ENCODE results near the gene HUWE1. TPM values are rescaled to one million over a fixed set of nuclear protein-coding genes. Genes with fewer than 3 reads are reported as not detected.

The HUWE1 gene
- total RNA-seq, 1 experiment from 2014 or later, result 231 TPM

- peaks cover 52% of the 10 kb centered on the region for H3K36me3 ChIP-seq (ENCODE audit: control insufficient read depth, insufficient read depth, low read length)
- ChIA-PET POLR2A (no interaction called here), CTCF (no interaction called here)
- H3K9me3 ChIP-seq (ENCODE audit: control insufficient read depth, insufficient read depth, low read depth, low read length), result no peaks in the 10 kb centered on the region
- no TSS peak for BruUV-seq (replicated peaks)
- in situ Hi-C loops (cut with HindIII; ENCODE audit: low pct_unique_long_range_greater_than_20kb, low sequenced_read_pairs), result no loop called here
- no peak overlapping the region for H3K4me3 ChIP-seq (ENCODE audit: low read depth in 2 of 2, low read length in 2 of 2)
- intact Hi-C loops (cut with micrococcal nuclease; ENCODE audit: unreplicated experiment), result no loop called here
- DNase-seq (ENCODE audit: low read depth, low spot score) (no peak), ATAC-seq (no peak)
- no peaks in the 10 kb centered on the region for H3K4me1 ChIP-seq (ENCODE audit: control insufficient read depth, insufficient read depth, low read length)
- H3K27me3 ChIP-seq (ENCODE audit: control insufficient read depth, insufficient read depth, low read length), result no peaks in the 10 kb centered on the region
- TF ChIP-seq REST (IDR thresholded peaks at IDR 0.05; ENCODE audit: insufficient read depth in 1 of 2, low read depth in 2 of 2, low read length in 1 of 2) (no peak), POLR2AphosphoS5 (IDR thresholded peaks at IDR 0.05; ENCODE audit: low read depth, low read length) (no peak), SIN3A (IDR thresholded peaks at IDR 0.05; ENCODE audit: borderline replicate concordance, insufficient read depth, low read depth, low read length) (no peak), TCF7L2 (IDR thresholded peaks at IDR 0.05; ENCODE audit: low read depth, low read length) (no peak), CTCF (IDR thresholded peaks at IDR 0.05) (no peak)
- no peak overlapping the region for H3K27ac ChIP-seq (ENCODE audit: low read length)
Measured at GRCh38 chrX:53547668-53548067, 138.9 kb downstream of the HUWE1 start.

DNA sequence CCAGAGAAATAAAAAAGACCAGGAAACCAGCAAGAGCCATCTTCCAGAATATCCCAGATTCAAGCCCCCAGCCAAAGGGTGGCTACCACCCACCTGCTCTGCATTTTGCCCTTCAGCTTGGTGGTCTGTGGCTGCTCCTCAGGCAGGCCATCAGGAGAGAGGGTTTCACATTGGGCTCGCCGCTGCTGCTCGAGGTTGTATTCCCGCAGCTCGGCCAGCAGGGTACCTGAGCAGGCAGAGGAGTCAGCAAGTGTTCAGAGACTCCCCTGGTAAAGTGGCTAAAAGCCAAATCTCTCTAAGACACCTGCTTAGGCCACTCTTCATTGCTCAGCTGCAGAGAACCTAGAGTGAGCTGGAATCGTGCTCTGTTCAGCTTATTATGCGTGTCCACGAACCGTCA, 141.6 kb downstream of the HUWE1 start:
- in situ Hi-C loops (cut with HindIII; ENCODE audit: low pct_unique_long_range_greater_than_20kb, low sequenced_read_pairs) (no loop called here), intact Hi-C loops (cut with micrococcal nuclease; ENCODE audit: unreplicated experiment) (no loop called here)
- Histone ChIP-seq H3K4me3 (ENCODE audit: low read depth in 2 of 2, low read length in 2 of 2) (no peak overlapping the region), H3K9me3 (ENCODE audit: control insufficient read depth, insufficient read depth, low read depth, low read length) (no peaks in the 10 kb centered on the region), H3K36me3 (ENCODE audit: control insufficient read depth, insufficient read depth, low read length) (peaks cover 40% of the 10 kb centered on the region), H3K27me3 (ENCODE audit: control insufficient read depth, insufficient read depth, low read length) (no peaks in the 10 kb centered on the region), H3K27ac (ENCODE audit: low read length) (no peak overlapping the region), H3K4me1 (ENCODE audit: control insufficient read depth, insufficient read depth, low read length) (no peaks in the 10 kb centered on the region)
- DNase-seq (ENCODE audit: low read depth, low spot score) (no peak), ATAC-seq (no peak)
- POLR2A ChIA-PET, result no interaction called here
- no peak for TF ChIP-seq TCF7L2 (IDR thresholded peaks at IDR 0.05; ENCODE audit: low read depth, low read length)
- TF ChIP-seq CTCF (IDR thresholded peaks at IDR 0.05), result no peak
- TF ChIP-seq SIN3A (IDR thresholded peaks at IDR 0.05; ENCODE audit: borderline replicate concordance, insufficient read depth, low read depth, low read length), result no peak
- no peak for TF ChIP-seq REST (IDR thresholded peaks at IDR 0.05; ENCODE audit: insufficient read depth in 1 of 2, low read depth in 2 of 2, low read length in 1 of 2)
- CTCF ChIA-PET, result no interaction called here
- no TSS peak for BruUV-seq (replicated peaks)
